Measurements from ENCODE around the gene LALBA.

GRCh38 chr12:48545833-48546469 is 23.9 kb downstream of the LALBA start:
- TF ChIP-seq CTCF (IDR thresholded peaks at IDR 0.05) (no peak), REST (IDR thresholded peaks at IDR 0.05; ENCODE audit: insufficient read depth in 1 of 2, low read depth in 2 of 2, low read length in 1 of 2) (no peak), POLR2AphosphoS5 (IDR thresholded peaks at IDR 0.05; ENCODE audit: low read depth, low read length) (no peak), TCF7L2 (IDR thresholded peaks at IDR 0.05; ENCODE audit: low read depth, low read length) (no peak)
